ENCODE measurements around the gene CREB5.

The CREB5 gene

GRCh38 chr7:28477041-28477442, 64.7 kb downstream of the CREB5 start:
- no peak for ATAC-seq
- TF ChIP-seq ZC3H10 (CRISPR knock-in tag; IDR thresholded peaks at IDR 0.05) (no peak), ZNF565 (CRISPR knock-in tag; conservative IDR thresholded peaks at IDR 0.05; ENCODE audit: low read depth) (no peak), CREB5 (CRISPR knock-in tag; IDR thresholded peaks at IDR 0.05; ENCODE audit: low read depth) (no peak), PATZ1 (CRISPR knock-in tag; IDR thresholded peaks at IDR 0.05; ENCODE audit: borderline replicate concordance) (no peak), SNAI2 (CRISPR knock-in tag; IDR thresholded peaks at IDR 0.05) (no peak), TCF4 (CRISPR knock-in tag; IDR thresholded peaks at IDR 0.05; ENCODE audit: borderline replicate concordance) (no peak), ZNF8 (CRISPR knock-in tag; IDR thresholded peaks at IDR 0.05) (no peak), ISL1 (CRISPR knock-in tag; IDR thresholded peaks at IDR 0.05) (no peak), RARB (CRISPR knock-in tag; IDR thresholded peaks at IDR 0.05) (no peak), TSHZ2 (CRISPR knock-in tag; IDR thresholded peaks at IDR 0.05) (no peak), TOX (CRISPR knock-in tag; IDR thresholded peaks at IDR 0.05; ENCODE audit: borderline replicate concordance) (no peak), ZNF70 (CRISPR knock-in tag; IDR thresholded peaks at IDR 0.05) (no peak), CSDC2 (CRISPR knock-in tag; IDR thresholded peaks at IDR 0.05) (no peak), BACH2 (CRISPR knock-in tag; IDR thresholded peaks at IDR 0.05; ENCODE audit: borderline replicate concordance) (no peak), CSRNP3 (CRISPR knock-in tag; IDR thresholded peaks at IDR 0.05) (no peak)

- ATAC-seq: no peak
- TF ChIP-seq PPARA (CRISPR knock-in tag; IDR thresholded peaks at IDR 0.05; ENCODE audit: borderline replicate concordance) (no peak), TCF4 (CRISPR knock-in tag; IDR thresholded peaks at IDR 0.05; ENCODE audit: borderline replicate concordance) (no peak), CSRNP3 (CRISPR knock-in tag; IDR thresholded peaks at IDR 0.05) (no peak), OSR1 (CRISPR knock-in tag; IDR thresholded peaks at IDR 0.05) (no peak), TSHZ2 (CRISPR knock-in tag; IDR thresholded peaks at IDR 0.05) (no peak), CSDC2 (CRISPR knock-in tag; IDR thresholded peaks at IDR 0.05) (no peak), PATZ1 (CRISPR knock-in tag; IDR thresholded peaks at IDR 0.05; ENCODE audit: borderline replicate concordance) (no peak), ESRRG (CRISPR knock-in tag; IDR thresholded peaks at IDR 0.05) (no peak)
These were observed 66.3 kb downstream of the CREB5 start for GRCh38 chr7:28478656-28479055.

All from SK-N-SH treated with all-trans-retinoic acid at 6 μM for 48 hours (cell line).